Endothelial cell of umbilical vein (primary cell): Measurements from ENCODE around the gene SETX. TPM values are rescaled to one million over a fixed set of nuclear protein-coding genes. Genes with fewer than 3 reads are reported as not detected.

Experiments used
- BruUV-seq: library from RNA; stranded (reverse); fragments of 400-500 nt; replicated peaks from 2 replicates; lab custom pipeline; 2021; lab: Mats Ljungman, UMichigan
- CTCF ChIA-PET: fragments of 300-600, 350-600 bp; sonication (Branson Sonifier 250); formaldehyde crosslinking; loops from one replicate; lab custom pipeline; 2021; ENCODE audit warnings: antibody characterized with exemption, inconsistent platforms; lab: Charles Lee
- POLR2A ChIA-PET: fragments of 300-600, 350-600 bp; sonication (Branson Sonifier 250); formaldehyde crosslinking; loops from one replicate; lab custom pipeline; 2021; ENCODE audit warnings: antibody characterized with exemption, inconsistent platforms; lab: Charles Lee
- DNase-seq: peaks from one replicate; pipeline ENCODE4 v3.0.0-alpha.2; 2011; ENCODE audit warnings: low read depth, low spot score
- FAIRE-seq: peaks from 2 replicates; lab custom pipeline; 2011; peaks lifted over from hg19 to GRCh38; lab: Jason Lieb, UNC
- H2AFZ ChIP-seq: 2 replicates; pipeline ENCODE4 v1.6.0; 2012; ENCODE audit warnings: low read depth, low read length, control low read depth, inconsistent platforms
- H3K27ac ChIP-seq: 2 replicates; pipeline ENCODE4 v1.5.1; 2011; ENCODE audit warnings: low read depth, mild to moderate bottlenecking, control low read depth, low read length, moderate library complexity; ENCODE audit not compliant: insufficient read depth
- H3K27me3 ChIP-seq, 2 experiments: 2 replicates each; pipeline versions ENCODE4 v1.6.0 to v1.6.1; 2011; ENCODE audit warnings: low read length in 2 of 2, mixed read lengths in 1 of 2; ENCODE audit not compliant: control insufficient read depth in 2 of 2, insufficient read depth in 2 of 2
- H3K36me3 ChIP-seq, 2 experiments: 2 replicates in 1 of 2; 3 replicates in 1 of 2; pipeline ENCODE4 v1.5.1; 2011; ENCODE audit warnings: low read length in 2 of 2, mild to moderate bottlenecking in 1 of 2, moderate library complexity in 1 of 2; ENCODE audit not compliant: control insufficient read depth in 2 of 2, insufficient read depth in 2 of 2; ENCODE audit errors: extremely low read depth in 1 of 2
- H3K4me1 ChIP-seq: 3 replicates; pipeline ENCODE4 v1.5.1; 2011; ENCODE audit warnings: mild to moderate bottlenecking, low read length; ENCODE audit not compliant: control insufficient read depth, insufficient read depth; ENCODE audit errors: extremely low read depth
- H3K4me2 ChIP-seq: 2 replicates; pipeline ENCODE4 v1.6.1; 2011; ENCODE audit warnings: low read length, control low read depth, mixed read lengths; ENCODE audit not compliant: insufficient read depth
- H3K4me3 ChIP-seq, 3 experiments: fragments of 200-600 bp in 1 of 3; sonication (generic), shearing (Covaris generic) in 1 of 3; replicated peaks in 1 of 3; 2 replicates each; pipeline ENCODE4 v1.5.1; 2011 to 2016; ENCODE audit warnings: control low read depth in 3 of 3, low read length in 3 of 3, mild to moderate bottlenecking in 2 of 3, inconsistent platforms in 1 of 3, low read depth in 1 of 3, moderate library complexity in 1 of 3; ENCODE audit not compliant: insufficient read depth in 1 of 3
- H3K79me2 ChIP-seq: 2 replicates; pipeline ENCODE4 v1.6.0; 2012; ENCODE audit warnings: low read length, inconsistent platforms; ENCODE audit not compliant: control insufficient read depth, insufficient read depth
- H3K9ac ChIP-seq: replicated peaks from 2 replicates; pipeline ENCODE3; 2011; ENCODE audit warnings: low read length, control low read depth; ENCODE audit not compliant: insufficient read depth; ENCODE audit errors: extremely low read depth
- H3K9me1 ChIP-seq: replicated peaks from 3 replicates; pipeline ENCODE4 v1.6.0; 2011; ENCODE audit warnings: mild to moderate bottlenecking, low read length; ENCODE audit not compliant: control insufficient read depth, insufficient read depth; ENCODE audit errors: extremely low read depth
- H3K9me3 ChIP-seq: replicated peaks from 2 replicates; pipeline ENCODE4 v1.5.1; 2012; ENCODE audit warnings: low read length, inconsistent platforms; ENCODE audit not compliant: control insufficient read depth, insufficient read depth
- H4K20me1 ChIP-seq: replicated peaks from 2 replicates; pipeline ENCODE3; 2011; ENCODE audit warnings: mild to moderate bottlenecking, low read length; ENCODE audit not compliant: control insufficient read depth, insufficient read depth; ENCODE audit errors: extremely low read depth
- CTCF ChIP-seq, 2 donors: IDR thresholded peaks; 1 replicate in 1 of 2; 2 replicates in 1 of 2; pipeline ENCODE4 v1.5.1; 2011; ENCODE audit warnings: low read length in 2 of 2, mild to moderate bottlenecking in 2 of 2, moderate library complexity in 2 of 2, control low read depth in 1 of 2, inconsistent platforms in 1 of 2, low read depth in 1 of 2; ENCODE audit not compliant: insufficient read depth in 1 of 2; ENCODE audit errors: extremely low read depth in 1 of 2
- EZH2 ChIP-seq: IDR thresholded peaks from 2 replicates; pipeline ENCODE4 v1.6.1; 2012; ENCODE audit warnings: borderline replicate concordance, low read depth, mild to moderate bottlenecking, moderate library complexity, low read length, inconsistent platforms; ENCODE audit not compliant: severe bottlenecking
- GATA2 ChIP-seq: IDR thresholded peaks from 2 replicates; pipeline ENCODE4 v1.7.0; 2011; ENCODE audit warnings: low read depth, mild to moderate bottlenecking, moderate library complexity, mixed read lengths, low read length; ENCODE audit not compliant: insufficient read length, insufficient read depth
- MYC ChIP-seq: IDR thresholded peaks from one replicate; pipeline ENCODE4 v1.6.1; 2011; ENCODE audit warnings: mild to moderate bottlenecking, low read depth, low read length
- POLR2A ChIP-seq: IDR thresholded peaks from 2 replicates; pipeline ENCODE4 v1.6.1; 2012; ENCODE audit warnings: low read depth, mild to moderate bottlenecking, control low read depth, low read length
- dilution Hi-C: fragments of 300-500 bp; cut with MboI; formaldehyde crosslinking; loops from one replicate; pipeline ENCODE4 v1.15.0; 2019; ENCODE audit warnings: low sequenced_read_pairs; ENCODE audit not compliant: extremely low pct_ligation_motif_present
- intact Hi-C: fragments of 100-400 bp; cut with micrococcal nuclease; formaldehyde crosslinking; loops from one replicate; pipeline ENCODE4 v1.10.0; 2022
- polyA plus RNA-seq, 4 experiments: library from polyadenylated mRNA; depleted of rRNA in 3 of 4; stranded (reverse) in 3 of 4; unstranded in 1 of 4; fragments of >200 nt; gene quantifications; 2 replicates each; pipeline versions ENCODE4 v1.2.1 to v1.2.3, GENCODE V29; 2011 to 2012; ENCODE audit warnings: missing spikeins in 1 of 4
- total RNA-seq: library from RNA; stranded (reverse); gene quantifications from 2 replicates; pipeline ENCODE4 v1.2.3, GENCODE V29; 2021

SETX gene
- total and polyA plus RNA-seq, 2 donors (not counting 3 experiments of a cell fraction or from before 2014, with no cell fraction given) = 20.9 to 47.7 TPM

- POLR2A ChIA-PET = no interaction called here
- CTCF ChIA-PET = interaction anchor here (0.8 to 12.2 kb wide), 5 partner anchors 9 to 488 kb away, joined by 3 to 234 read pairs (median 3); no protein-coding TSS in a partner anchor
These were observed 105.1 kb downstream of the SETX start for GRCh38 chr9:132249690-132250089.

More at GRCh38 chr9:132249690-132250089, 105.1 kb downstream of the SETX start:
- no TSS peak for BruUV-seq
- no peaks in the 10 kb centered on the region for H3K79me2 ChIP-seq
- H3K4me3 ChIP-seq = no peak overlapping the region
- H3K4me2 ChIP-seq = no peak overlapping the region
- dilution Hi-C loops (no loop called here), intact Hi-C loops (no loop called here)
- no peak overlapping the region for H3K27ac ChIP-seq
- no peak overlapping the region for H3K9ac ChIP-seq
- peaks cover 2 to 5% of the 10 kb centered on the region in 2 experiments for H3K27me3 ChIP-seq
- DNase-seq (no peak), FAIRE-seq (no peak)
- no peaks in the 10 kb centered on the region for H3K9me3 ChIP-seq
- H3K36me3 ChIP-seq = no peaks in the 10 kb centered on the region
- no peaks in the 10 kb centered on the region for H3K4me1 ChIP-seq
- H3K9me1 ChIP-seq = no peaks in the 10 kb centered on the region
- TF ChIP-seq POLR2A (no peak), CTCF (IDR thresholded peaks at IDR 0.05; ENCODE audit: extremely low read depth in 1 of 2, insufficient read depth in 1 of 2, low read depth in 1 of 2, low read length in 2 of 2) (no peak), MYC (no peak), EZH2 (no peak), GATA2 (no peak)
- H2AFZ ChIP-seq = no peak overlapping the region
- H4K20me1 ChIP-seq = no peaks in the 10 kb centered on the region
